T-helper 22 cell (primary cell): ENCODE results near the gene TFAP2E.

ENCODE experiments used
- DNase-seq: peaks from one replicate; pipeline ENCODE4 v3.0.0-alpha.2; 2020; ENCODE audit warnings: low read depth

The TFAP2E gene

DNA sequence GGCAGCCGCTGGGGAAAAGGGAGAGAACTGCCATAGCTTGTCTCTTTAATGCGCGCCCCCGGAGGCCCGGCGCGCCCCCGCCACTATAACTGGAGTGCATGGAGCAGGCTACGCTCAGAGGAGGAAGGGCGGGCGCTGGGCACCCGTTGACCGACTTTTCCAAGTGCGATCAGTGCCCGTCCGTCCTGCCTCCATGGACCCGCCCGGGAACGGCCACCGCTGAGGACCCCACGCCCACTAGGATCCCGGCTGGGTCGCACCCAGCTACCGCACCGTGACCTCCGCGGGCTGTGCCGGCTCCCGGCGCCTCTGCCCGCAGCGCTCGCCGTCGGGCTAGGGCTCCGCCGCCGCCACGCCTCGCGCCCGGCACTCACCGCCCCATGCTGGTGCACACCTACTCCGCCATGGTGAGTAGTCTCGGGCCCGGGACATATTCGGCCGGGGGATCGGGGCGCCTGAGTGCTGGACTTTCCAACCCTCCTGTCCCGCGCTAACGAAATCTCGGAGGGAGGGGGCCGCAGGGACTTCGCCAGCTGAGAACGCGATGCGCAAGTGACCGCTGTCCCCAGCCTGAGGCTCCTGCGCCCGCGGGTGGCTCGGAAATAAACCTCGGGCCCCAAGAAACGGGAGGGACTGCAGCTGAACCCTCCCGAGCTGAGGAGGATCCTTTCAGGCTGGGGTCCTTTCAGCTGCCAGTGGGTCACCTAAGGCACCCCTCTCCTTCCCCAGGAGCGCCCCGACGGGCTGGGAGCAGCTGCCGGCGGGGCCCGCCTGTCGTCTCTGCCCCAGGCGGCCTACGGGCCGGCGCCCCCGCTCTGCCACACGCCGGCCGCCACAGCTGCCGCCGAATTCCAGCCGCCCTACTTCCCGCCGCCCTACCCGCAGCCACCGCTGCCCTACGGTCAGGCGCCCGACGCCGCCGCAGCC, at the start of gene TFAP2E:
Gene TFAP2E (plus strand): TSS at position 117 of the 927 bp plus-strand sequence. CDS start 264 bp downstream, at position 381.
- DNase-seq, result no peak

DNA sequence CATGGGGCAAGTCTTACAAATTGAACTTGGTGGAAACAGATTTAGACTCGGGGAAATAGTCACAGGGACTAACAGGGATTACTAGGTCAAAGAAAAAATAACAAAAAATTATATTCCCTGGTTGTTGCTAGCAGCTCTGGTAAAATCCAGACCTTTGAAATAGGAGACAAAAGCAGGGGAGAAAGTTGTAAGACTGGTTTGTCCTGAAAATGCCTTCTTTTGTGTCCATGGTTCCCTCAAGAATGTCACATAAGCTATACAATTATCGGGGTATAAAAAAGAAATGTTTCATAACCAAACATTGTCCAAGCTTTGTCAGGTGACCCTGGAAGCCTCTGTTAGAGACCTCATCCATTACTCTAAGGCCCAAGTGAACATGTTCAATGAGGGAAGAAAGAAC, 49.0 kb upstream of the TFAP2E start:
- DNase-seq, result no peak

DNA sequence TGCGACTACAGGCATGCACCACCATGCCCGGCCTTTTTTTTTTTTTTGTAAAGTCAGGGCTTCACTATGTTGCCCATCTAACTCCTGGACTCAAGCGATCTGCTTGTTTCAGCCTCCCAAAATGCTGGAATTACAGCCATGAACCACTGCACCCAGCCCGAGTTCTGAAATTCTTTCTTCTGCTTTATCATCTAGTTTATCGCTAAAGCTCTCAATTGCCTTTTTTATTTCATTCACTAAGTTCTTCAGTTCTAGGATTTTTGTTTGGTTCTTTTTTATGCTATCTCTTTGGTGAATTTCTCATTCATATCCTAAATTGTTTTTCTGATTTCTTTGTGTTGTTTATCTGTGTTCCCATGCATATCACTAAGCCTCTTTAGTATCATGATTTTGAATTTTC, 42.9 kb upstream of the TFAP2E start:
- no peak for DNase-seq

- no peak for DNase-seq
These were observed 42.2 kb upstream of the TFAP2E start for GRCh38 chr1:35530946-35531345.

- DNase-seq, result no peak
These were observed 41.7 kb upstream of the TFAP2E start for GRCh38 chr1:35531368-35531767.

GRCh38 chr1:35532497-35533223, 40.5 kb upstream of the TFAP2E start:
- no peak for DNase-seq

DNA sequence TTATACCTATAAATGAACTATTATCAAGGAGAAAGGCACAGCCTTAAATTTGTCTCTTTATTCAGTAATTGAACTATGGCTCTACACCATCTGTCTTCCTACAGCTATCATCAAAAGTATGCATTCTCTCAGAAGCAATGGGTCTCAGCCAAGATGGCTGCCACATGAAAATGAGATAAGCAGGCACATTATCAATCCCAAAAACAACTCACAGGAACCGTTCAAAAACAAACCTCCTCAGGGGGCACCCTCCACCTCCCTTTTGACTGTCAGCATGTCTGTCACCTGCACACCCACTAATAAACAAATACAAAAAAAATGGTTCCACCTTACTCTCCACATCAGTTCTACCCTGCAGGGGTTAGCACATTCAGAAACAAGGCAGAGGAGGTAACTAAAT, 39.5 kb upstream of the TFAP2E start:
- no peak for DNase-seq

- no peak for DNase-seq
These were observed 37.9 kb upstream of the TFAP2E start for GRCh38 chr1:35535243-35535642.

DNA sequence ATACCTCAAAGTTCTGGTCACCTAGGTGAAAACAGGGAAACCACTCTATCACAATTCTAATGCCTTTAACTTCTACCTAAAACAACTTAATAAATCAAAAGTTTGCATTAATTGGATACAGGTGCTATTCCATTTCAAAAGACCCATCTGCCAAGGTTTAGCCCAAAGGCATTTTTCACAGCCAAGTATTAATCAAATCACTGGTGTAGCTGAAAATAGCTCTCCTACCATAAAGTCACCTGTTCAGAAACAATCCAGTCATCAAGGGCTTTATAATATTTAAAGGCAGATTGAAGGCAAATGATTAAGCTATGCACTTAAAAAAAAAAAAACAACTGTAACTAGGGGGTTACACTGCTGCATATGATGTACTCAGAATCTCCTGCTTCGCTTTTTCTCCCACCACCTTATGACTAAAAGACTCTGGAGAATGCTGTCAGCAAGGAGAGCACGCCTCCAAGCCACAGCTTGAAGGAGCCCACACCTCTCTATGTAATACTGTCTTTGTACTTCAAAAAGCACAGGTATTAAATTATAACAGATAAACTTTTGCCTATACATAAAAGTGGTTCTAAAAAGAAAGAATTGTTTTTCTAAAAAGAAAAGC, 36.5 kb upstream of the TFAP2E start:
- no peak for DNase-seq

DNA sequence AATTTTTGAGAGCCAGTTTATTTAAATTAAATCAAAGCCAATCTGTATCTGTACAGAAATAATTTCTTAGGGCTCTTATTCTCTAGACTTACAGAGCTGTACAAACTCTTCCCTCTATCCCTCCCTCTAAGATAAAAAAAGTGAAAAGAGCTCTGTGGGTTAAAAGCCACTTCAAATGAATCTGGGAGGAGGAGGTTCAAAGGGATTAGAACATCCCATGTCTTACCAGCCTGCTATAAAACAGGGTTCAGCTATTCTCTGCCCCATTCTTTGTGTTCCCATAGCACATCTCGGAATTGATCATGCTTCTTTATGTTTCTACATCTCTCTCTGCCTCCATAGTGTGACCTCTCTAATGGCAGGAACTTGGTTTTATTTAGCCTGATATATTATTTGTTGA, 35.3 kb upstream of the TFAP2E start:
- no peak for DNase-seq

- DNase-seq, result no peak
These were observed 33.9 kb upstream of the TFAP2E start for GRCh38 chr1:35539073-35539823.

GRCh38 chr1:35539824-35540261, 33.3 kb upstream of the TFAP2E start:
- DNase-seq, result no peak

- DNase-seq, result peak; percentile 36
These were observed 28.1 kb upstream of the TFAP2E start for GRCh38 chr1:35544976-35545375.

DNA sequence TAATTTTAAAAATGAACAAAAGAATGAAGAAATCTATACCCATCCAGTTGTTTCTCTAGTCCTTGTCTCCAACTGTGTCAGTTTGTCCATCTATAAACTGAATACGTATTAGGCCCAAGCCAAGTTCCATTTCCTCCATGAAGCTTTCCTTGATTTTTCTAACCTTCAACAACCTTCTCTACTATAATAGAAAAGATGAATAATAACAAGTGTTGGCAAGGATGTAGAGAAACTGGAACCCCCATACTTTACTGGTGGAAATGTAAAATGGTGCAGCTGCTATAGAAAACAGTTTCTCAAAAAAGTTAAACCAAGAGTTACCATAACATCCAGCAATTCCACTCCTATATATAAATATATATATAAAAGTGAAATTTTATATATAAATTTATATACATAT, 26.5 kb upstream of the TFAP2E start:
- no peak for DNase-seq

- no peak for DNase-seq
These were observed 19.3 kb upstream of the TFAP2E start for GRCh38 chr1:35553851-35554250.

DNA sequence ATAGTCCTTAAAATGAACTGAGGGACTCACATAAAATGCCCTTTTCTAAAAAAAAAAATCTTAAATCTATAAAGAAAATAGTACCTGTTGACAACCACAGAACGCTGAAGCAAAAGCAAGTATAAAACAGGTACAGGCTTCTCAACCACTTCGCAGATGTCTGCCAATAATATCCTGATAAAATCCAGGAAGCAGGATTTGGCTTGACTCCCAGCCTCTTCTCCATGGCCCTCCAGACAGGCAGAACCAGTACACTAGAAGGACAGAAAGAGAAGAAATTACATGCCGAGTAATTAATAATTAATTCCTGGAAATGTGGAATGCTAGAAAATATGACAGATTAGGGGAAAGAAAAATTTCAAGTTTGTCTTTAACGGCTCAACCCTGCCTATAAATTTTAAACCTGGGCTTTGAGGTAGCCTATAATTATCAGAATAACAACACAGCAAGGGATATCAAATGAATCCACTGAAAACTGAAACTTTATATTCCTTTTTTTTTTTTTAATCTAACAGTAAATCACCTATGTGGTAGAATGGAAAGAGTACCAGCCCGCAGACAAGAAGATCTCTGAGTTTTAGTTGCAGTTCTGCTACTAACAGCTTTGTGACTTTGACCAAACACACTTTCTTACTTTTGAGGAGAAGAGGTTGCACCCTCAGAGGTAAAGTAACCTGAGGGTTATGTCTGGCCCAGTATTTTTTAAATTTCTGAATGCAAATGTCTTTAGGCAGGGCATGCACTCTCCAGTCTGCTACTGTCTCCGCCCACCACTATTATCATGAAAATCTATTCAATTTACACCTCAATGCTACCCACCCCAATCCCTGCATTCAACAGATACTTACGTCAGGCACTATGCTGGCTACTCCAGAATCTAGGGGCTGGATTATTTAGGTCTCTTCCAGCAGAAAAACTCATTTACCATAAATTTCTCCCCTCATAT, 18.6 kb upstream of the TFAP2E start:
- DNase-seq, result no peak

GRCh38 chr1:35555212-35555584, 17.9 kb upstream of the TFAP2E start:
- no peak for DNase-seq

DNA sequence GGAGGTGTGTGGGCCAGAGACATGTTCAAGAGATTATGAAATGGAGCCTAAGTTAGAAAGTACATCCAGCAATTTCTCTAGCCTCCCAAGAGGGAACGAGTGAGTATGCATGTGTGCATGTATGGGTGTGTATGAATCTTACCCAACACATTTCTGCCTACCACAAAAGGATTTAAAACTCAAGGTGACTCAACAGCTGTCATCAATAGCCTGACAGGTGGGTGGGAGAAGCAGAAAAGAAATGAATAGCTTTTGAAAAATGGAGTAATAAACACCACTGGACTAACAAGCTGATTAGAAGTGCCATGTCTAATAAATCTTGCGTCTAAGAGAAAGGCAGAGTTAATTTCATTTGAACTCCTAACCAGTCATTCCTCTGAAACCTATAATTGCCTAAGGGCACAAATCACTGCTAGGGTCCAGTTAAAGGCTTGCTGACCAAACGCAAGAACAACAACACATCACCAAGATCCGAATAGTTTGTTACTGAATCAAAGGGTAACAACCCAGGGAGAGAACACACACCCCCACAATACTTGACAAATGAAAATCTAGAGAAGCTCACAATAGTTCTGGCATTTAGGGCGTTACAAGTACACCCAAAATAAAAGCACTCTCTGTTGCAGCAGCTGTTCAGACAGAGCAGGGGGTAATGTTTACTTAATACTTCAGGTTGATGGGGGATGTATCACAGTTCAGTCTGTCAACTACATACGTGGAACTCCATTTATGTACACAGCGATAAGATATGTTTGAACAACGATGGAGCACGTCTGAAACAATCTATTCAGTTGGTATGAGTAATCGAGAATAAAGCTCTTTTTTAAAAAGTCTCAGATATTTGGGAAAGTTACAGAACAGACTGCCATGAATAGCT, 17.3 kb upstream of the TFAP2E start:
- no peak for DNase-seq

- no peak for DNase-seq
These were observed 16.5 kb upstream of the TFAP2E start for GRCh38 chr1:35556484-35557117.
